ENCODE measurements around the gene LGALS8. TPM values are rescaled to one million over a fixed set of nuclear protein-coding genes. Genes with fewer than 3 reads are reported as not detected.
A peak's percentile ranks its signal among the peaks of the same experiment; 100 is the strongest.
"Not testable (repeated sequence)": the region's sequence is repeated elsewhere in the genome, so short reads cannot be mapped to it uniquely, and the experiment has no call there.

Gene LGALS8
- total RNA-seq, result 203 TPM

- peak; percentile 84 for DNase-seq
These were observed at the start of gene LGALS8 for GRCh38 chr1:236523704-236524141. Gene LGALS8, plus strand, starts transcription at chr1:236523982. Its CDS starts 2,089 bp downstream, at chr1:236526071.

GRCh38 chr1:236476019-236476418, 47.8 kb upstream of the LGALS8 start:
- DNase-seq, result no peak

- no peak for DNase-seq
These were observed 42.9 kb upstream of the LGALS8 start for GRCh38 chr1:236480758-236481436.

- DNase-seq, result no peak
These were observed 39.3 kb upstream of the LGALS8 start for GRCh38 chr1:236484310-236484971.

- no peak for DNase-seq
These were observed 37.3 kb upstream of the LGALS8 start for GRCh38 chr1:236486356-236487002.

DNA sequence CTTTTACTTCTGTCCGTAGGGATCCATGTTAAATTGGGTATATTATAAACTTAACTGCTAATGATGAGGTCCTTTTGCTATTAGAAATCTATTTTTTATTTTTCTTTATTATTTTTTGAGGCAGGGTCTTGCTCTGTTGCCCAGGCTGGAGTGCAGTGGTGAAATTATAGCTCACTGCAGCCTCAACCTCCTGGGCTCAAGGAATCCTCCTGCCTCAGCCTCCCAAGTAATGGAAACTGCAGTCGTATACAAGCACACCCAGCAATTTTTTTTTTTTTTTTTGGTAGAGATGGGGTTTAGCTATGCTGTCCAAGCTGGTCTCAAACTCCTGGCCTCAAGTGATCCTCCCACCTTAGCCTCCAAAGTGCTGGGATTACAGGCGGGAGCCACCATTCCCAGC, 34.6 kb upstream of the LGALS8 start:
- DNase-seq, result not testable (repeated sequence)

DNA sequence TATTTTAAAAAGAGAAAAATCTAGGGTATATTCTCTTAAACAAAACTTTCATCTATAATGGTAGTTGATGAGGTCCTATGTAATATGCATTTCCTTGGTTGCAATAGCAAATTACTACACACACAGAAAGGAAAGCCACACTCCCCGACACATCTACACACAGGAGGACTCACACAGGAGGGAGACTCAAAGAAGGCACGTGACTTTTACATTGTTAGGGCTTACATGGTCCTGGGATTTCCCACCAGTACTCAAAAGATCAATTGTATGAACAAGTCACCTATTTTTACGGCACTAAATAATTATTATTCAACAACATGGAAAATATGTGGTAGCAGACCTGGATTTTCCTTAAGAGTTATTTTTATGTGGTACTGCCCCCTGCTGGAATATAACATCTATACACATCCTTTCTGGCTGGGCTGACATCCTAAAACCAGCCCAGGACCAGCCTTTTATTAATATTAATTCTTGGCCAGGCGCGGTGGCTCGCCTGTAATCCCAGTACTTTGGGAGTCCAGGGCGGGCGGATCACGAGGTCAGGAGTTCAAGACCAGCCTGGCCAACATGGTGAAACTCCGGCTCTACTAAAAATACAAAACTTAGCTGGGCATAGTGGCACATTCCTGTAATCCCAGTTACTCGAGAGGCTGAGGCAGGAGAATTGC, 33.9 kb upstream of the LGALS8 start:
- no peak for DNase-seq

GRCh38 chr1:236491469-236492136, 32.2 kb upstream of the LGALS8 start:
- DNase-seq, result no peak

DNA sequence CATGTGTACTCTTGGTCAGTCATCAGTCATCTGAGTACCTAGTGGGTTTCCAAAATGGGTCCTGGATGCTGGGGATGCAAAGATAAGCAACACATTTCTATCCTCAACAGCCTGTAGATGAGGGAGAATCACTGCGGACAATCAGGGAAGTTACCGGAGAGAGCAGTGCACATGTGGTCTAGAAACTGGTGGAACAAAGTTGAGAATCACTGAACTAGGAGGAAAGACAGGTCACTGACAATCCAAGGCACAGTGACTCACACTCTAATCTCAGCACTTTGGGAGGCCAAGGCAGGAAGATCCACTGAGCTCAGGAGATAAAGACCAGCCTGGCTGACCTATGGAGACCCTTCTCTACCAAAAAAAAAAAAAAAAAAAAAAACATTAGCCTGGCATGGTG, 31.4 kb upstream of the LGALS8 start:
- no peak for DNase-seq

- no peak for DNase-seq
These were observed 29.7 kb upstream of the LGALS8 start for GRCh38 chr1:236494082-236494481.

GRCh38 chr1:236494586-236495466, 29.0 kb upstream of the LGALS8 start:
- no peak for DNase-seq

DNA sequence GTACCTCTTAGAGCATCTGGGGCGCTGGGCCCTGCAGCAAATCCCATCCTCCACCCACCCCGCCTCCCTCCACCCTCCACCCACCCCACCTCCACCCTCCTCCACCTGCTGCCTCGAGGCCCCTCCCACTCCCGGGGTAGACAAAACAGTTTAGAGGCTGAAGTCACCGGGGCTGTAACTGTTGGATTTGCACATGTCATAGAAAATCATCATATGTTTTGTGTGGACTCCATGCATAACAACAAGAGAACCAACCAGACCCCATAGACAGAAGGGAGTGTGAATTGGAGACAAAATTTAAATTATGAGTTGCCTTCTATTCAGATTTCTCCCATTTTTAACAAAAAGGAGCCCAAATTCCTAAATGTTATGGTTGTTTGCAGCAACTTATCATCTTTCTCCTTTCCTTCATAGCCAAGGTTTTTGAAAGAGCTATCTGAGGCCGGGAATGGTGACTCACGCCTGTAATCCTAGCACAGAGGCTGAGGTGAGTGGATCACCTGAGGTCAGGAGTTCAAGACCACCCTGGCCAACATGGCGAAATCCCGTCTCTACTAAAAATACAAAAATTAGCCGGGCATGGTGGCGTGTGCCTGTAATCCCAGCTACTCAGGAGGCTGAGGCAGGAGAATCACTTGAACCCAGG, 28.2 kb upstream of the LGALS8 start:
- no peak for DNase-seq

DNA sequence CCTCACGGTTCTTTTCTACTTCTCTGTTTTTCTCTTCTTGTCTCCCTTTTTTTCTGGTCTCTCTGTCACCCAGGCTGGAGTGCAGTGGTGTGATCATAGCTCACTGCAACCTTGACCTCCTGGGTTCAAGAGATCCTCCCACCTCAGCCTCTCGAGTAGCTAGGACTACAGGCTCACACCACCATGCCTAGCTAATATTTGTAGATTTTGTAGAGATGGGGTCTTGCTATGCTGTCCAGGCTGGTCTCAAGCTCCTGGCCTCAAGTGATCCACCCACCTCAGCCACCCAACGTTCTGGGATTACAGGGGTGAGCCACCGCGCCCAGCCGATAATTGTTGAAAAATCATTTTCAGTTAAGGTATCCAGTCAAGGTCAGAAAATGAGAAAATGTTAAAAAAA, 25.9 kb upstream of the LGALS8 start:
- DNase-seq, result no peak

DNA sequence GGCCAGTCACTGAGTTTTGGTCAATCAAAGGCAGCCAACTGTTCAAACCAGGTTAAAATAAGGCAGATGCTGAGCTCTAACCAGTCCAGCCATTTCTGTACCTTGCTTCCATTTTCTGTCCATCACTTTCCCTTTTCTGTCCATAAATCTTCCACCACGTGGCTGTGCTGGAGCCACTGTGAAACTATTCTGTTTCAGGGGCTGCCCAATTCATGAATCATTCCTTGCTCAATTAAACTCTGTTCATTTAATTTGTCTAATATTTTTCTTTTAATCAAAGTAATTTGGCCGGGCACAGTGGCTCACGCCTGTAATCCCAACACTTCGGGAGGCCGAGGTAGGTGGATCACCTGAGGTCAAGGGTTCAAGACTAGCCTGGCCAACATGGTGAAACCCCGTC, 22.7 kb upstream of the LGALS8 start:
- no peak for DNase-seq

DNA sequence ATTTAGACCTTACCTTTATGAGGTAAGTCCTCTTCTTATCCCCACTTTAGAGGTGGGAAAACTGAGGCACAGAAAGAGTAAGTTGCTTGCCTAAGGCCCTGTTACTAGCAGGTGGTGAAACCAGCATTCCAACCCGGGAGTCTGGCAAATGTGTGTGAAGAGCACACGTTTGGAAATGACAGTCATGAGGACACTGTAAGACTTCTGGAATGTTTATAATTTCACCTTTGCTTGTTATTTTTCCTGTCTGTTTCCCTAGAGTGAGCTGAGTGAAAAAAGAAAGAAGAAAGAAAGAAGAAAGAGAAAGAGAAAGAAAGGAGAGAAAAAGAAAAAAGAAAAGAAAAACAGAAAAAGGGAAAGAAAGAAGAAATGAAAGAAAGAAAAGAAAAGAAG, 21.2 kb upstream of the LGALS8 start:
- no peak for DNase-seq

- DNase-seq, result no peak
These were observed 20.7 kb upstream of the LGALS8 start for GRCh38 chr1:236502972-236503639.

GRCh38 chr1:236504338-236504737, 19.4 kb upstream of the LGALS8 start:
- not testable (repeated sequence) for DNase-seq

GRCh38 chr1:236507022-236507700, 16.6 kb upstream of the LGALS8 start:
- peak; percentile 15 for DNase-seq

DNA sequence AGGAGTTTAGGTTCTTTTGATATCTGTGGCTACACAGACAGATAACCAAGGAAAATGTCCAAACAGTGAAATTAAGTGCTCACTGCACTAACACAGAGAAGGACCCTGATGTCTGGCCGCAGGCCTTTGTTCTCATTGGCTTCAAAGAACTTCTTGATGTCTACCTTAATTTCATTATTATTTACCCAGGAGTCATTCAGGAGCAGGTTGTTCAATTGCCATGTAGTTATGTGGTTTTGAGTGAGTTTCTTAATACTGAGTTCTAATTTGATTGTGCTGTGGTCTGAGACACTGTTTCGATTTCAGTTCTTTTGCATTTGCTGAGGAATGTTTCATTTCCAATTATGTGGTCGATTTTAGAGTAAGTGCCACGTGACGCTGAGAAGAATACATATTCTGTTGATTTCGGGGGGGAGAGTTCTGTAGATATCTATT, 15.2 kb upstream of the LGALS8 start:
- DNase-seq, result no peak

DNA sequence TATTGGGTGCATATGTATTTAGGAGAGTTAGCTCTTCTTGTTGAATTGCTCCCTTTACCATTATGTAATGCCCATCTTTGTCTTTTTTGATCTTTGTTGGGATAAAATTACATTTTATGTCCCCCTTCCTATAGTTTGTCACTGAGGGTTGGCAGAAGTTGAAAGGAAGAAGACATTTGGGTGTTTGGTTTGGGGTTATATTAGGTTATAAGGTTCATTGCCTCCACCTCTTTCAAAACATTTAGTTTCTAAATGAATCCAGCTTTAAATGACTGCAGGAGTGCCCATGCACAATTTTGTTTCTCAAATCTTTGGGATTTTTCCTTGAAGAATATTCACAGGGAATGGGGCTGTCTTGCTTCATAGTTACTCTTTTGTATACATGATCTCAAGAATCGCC, 14.6 kb upstream of the LGALS8 start:
- no peak for DNase-seq
